ENCODE results near the gene ABI3.

Gene ABI3

DNA sequence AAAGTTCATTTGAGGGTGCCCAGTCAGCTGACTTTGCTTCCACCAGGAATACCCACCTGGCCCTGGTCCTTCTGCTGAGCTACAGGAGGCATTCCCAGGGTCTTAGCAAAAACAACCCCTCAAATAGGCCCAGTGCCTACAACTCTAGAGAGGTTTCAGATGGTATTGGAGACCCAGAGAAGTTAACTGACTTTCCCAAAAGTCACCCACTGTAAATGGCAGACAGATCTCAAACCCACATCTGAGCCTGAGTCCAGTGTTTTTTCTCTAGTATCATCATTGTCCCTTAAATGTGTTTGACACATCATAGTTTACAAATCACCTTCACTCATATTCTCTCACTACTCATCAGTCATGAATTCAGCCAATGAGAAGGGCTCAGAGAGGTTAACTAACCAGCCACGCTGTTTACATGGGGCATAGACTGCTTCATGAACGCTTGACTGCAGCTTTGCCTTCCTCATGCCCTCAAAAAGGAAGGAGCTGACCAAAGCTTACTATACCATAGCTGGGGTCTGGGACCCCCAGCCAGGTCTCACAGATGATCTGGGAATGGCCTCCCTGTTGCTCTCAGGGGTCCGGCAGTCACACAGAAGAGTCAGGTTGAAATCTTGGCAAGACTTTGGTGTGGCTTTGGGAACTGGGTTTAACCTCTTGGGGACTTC is 16.4 kb downstream of the ABI3 start:
- no peak for DNase-seq

- peak; percentile 81 for DNase-seq
These were observed 17.1 kb downstream of the ABI3 start for GRCh38 chr17:49227436-49228261.

DNA sequence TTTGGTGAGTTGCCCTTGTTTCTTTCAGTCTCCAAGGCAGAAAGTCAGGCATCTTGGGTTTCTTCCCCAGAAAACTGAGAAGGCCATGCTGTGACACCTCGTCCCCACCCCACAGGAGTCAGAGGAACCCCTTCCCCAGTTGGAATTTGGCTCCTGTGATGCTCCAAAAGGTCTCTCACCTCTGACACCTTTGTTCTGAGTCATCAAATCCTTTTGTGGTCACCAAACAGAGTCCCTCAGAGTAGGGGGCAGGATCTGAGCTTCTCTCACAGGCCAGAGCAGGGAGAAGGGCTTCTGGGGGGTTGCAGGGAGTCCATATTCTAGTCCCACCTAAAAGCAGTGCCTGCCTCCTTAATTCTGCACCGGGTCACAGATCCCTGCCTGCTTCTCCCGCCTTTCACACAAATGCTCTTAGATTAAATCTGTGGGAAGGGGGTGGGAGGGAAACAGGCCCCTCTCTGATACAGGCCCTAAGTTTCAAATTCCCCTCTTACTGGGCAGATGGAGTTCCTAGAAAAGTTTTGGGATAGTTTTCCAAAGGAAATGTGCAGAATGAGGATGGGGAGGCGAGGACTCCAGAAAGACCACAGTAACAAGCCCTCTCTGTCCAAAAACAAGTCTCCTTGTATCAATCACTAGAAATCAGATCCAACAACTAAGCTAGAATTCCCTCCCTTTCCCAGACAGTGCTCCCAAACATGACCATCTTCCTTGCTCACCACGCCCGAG is 18.7 kb downstream of the ABI3 start:
- no peak for DNase-seq

DNA sequence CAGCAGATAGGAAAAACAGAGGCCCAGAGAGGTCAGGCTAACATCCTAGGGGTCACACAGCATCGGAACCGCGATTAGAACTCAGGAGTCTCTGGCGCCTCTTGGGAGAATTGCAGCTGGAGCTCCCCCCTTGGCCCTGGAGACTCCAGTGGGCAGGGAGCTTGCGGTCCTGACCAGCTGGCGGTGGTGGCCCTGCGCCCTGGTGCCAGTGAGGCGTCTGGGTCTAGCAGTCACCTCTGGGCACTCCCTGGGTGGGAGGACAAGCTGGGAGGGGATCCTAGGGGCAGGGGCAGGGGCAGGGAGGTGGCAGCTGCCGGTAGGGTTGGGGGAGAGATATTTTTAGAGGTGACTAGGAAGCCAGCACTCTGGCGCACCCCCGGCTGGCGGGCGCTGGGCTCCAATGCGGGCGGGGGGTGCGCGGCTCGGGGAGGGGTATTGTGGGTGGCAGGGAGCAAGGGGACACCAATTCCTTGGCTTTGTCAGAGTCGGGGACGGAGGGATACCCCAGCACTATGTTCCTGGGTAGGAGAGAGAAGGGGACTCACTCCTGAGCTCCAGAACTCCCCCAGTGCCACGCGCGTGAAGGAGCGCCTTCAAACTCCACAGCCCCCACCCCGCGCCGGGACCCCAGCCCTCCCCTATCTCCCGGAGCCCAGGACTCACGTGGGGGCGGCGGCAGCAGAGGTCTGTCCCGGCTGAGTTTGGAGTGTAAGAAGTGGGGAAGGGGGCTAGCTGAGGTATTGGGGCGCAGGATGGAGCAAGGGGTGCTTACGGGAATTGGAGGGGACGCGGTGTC is 19.5 kb downstream of the ABI3 start:
- DNase-seq: no peak

GRCh38 chr17:49230636-49231562 is 20.4 kb downstream of the ABI3 start, which contains the start of gene PHOSPHO1:
Gene PHOSPHO1, minus strand, starts transcription at chr17:49230787. Its CDS starts 4,096 bp downstream, at chr17:49226691.
- DNase-seq: peak; percentile 88

GRCh38 chr17:49231563-49231894 is 21.0 kb downstream of the ABI3 start:
- no peak for DNase-seq

- DNase-seq: no peak
These were observed 24.1 kb downstream of the ABI3 start for GRCh38 chr17:49234509-49235080.

- DNase-seq: no peak
These were observed 25.4 kb downstream of the ABI3 start for GRCh38 chr17:49235896-49236295.

- DNase-seq: no peak
These were observed 29.5 kb downstream of the ABI3 start for GRCh38 chr17:49239963-49240362.

- DNase-seq: no peak
These were observed 30.1 kb downstream of the ABI3 start for GRCh38 chr17:49240619-49241018.

DNA sequence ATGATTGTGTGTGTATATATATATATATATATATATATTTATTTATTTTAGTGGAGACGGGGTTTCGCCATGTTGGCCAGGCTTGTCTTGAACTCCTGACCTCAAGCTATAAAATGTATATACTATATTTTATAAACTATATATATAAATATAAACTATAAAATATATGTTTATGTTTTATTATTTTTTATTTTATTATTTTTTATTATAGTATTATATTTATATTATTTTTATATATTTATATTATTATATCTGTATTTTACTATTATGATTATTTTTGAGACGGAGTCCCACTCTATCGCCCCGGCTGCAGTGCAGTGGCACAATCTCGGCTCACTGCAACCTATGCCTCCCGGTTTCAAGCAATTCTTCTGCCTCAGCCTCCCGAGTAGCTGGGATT is 30.5 kb downstream of the ABI3 start:
- DNase-seq: no peak

- DNase-seq: no peak
These were observed 31.3 kb downstream of the ABI3 start for GRCh38 chr17:49241692-49242397.

GRCh38 chr17:49242813-49243212 is 32.3 kb downstream of the ABI3 start:
- no peak for DNase-seq

- no peak for DNase-seq
These were observed 34.3 kb downstream of the ABI3 start for GRCh38 chr17:49244839-49245238.

DNA sequence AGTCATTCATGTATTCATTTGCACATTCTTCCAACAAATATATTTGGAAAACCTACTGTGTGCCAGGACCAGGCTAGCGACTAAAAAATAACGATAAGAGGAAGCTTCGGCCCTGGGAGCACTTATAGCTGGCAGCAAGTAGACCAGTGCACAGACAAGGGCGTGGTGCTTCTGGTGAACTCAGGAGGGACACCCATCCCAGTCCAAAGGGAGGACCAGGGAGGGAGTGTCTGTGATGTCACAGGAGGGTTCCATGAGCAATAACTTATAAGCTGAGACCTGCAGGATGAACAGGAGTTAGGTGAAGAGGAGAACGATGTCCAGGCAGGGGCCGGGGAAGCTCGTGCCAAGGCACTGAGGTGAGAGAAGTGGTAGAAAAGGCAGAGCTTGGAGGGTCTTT is 37.4 kb downstream of the ABI3 start:
- DNase-seq: no peak

DNA sequence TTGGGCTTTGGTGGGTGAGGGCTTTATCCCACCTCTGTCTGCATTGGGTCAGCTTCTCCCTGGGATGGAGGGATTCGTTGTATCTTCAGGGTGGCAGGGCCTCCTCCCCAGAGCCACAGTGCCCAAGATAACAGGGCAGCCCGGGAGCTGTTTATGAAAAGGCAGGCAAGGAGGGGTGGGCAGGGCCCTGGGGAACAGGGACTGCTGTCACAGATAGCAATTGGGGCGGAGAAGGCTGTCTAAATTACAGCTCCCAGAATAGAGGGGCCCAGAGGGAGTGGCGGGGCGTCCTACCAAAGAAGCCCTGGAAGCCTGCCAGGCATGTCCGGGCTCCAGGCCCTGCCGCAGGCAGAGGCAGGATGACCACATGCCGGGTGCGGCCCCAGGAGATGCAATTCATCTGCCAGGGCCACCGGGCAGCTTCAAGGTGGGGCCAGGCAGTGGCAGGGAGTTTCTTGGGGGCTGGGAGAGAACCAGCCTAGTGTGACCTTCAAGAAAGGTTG is 38.8 kb downstream of the ABI3 start:
- no peak for DNase-seq

DNA sequence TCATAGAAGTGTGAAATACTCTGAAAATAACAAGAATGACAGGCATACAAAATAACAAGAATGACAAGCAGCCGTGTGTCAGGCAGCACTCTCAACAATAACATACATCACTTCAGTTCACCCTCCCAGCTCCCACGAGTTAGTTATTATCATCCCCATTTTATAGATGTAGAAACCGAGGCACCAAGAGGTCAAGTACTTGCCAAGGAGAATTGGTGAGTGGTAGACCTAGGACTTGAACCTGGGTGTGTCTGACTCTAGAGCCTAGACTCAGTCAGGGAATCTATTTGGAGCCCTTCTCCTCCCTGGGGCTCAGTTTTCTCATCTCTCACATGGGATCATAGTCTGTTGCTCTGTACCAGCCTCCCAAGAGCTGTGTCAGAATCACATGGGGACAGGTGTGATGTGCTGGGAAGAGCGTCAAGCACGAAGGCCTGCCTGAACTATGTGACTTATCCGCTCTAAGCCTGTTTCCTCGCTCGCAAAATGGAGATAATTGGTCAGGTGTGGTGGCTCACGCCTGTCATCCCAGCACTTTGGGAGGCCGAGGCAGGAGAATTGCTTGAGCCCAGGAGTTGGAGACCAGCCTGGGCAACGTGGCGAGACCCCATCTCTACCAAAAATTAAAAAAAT is 39.5 kb downstream of the ABI3 start:
- no peak for DNase-seq

DNA sequence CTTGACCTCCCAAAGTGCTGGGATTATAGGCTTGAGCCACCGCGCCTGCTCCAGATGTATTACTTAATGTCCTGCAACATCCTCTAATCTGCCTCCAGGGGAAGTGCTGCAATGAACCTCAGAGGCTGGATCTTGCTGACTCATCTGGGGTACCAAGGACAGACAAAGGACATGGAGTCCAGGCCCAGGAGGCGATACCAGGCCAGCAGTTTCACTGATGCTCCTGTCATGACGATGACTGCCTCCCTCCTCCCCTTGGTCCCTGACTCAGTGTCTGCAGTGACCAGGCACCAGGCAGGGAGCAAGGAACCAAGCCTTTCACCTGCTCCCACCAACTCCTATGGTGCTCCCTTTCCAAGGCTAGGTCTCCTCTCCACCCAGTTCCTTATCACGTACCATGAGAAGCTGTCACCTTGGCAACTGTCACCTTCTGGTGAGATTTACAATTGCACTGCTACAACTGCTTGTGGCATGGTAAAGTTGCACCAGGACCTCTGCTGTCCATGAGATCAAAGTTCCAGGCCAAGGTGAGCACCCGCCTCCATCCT is 41.7 kb downstream of the ABI3 start:
- DNase-seq: peak; percentile 7

DNA sequence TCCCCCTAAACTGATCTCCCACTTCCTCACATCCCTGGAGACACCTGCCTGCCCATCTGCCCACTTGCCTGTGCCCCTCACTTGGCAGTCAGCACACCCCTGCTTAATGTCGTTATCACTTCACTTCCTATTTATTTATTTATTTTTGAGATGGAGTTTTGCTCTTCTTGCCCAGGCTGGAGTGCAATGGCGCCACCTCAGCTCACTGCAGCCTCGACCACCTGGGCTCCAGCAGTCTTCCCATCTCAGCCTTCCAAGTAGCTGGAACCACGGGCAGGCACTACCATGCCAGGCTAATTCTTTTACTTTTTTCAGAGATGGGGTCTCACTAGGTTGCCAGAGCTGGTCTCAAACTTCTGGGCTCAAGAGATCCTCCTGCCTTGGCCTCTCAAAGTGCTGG is 43.6 kb downstream of the ABI3 start:
- DNase-seq: no peak

- DNase-seq: no peak
These were observed 44.6 kb downstream of the ABI3 start for GRCh38 chr17:49255125-49255524.

Measured in CD4-positive, alpha-beta T cell treated with Interleukin-12 subunit alpha and Interleukin-12 subunit beta, for 1 hour (primary cell).